A549 (cell line): ENCODE data around the gene ICE2. TPM values are rescaled to one million over a fixed set of nuclear protein-coding genes. Genes with fewer than 3 reads are reported as not detected.
A peak's percentile ranks its signal among the peaks of the same experiment; 100 is the strongest.

Experiments
- ATAC-seq, 2 experiments: fragments of 200-7000 bp in 1 of 2; fragments of >200 bp in 1 of 2; cut with Nextera tagmentation in 1 of 2; cut with Tn5 transposase in 1 of 2; 3 replicates each; pipeline versions ENCODE4 v1.8.0 to v1.9.1; 2018 to 2020; ENCODE audit warnings: mild to moderate bottlenecking in 1 of 2, moderate library complexity in 1 of 2
- CTCF ChIA-PET: fragments of 300-600 bp; sonication (Branson Sonifier 250); formaldehyde crosslinking; extraction: SDS; loops from one replicate; lab custom pipeline; 2021; ENCODE audit warnings: antibody characterized with exemption, inconsistent platforms; lab: Yijun Ruan, JAX
- POLR2A ChIA-PET: fragments of 350-600 bp; formaldehyde crosslinking; extraction: SDS; loops from one replicate; lab custom pipeline; 2021; ENCODE audit warnings: antibody characterized with exemption, inconsistent platforms; lab: Yijun Ruan, JAX
- DNase-seq, 2 experiments: peaks; one replicate each; pipeline versions ENCODE4 v3.0.0 to v3.0.0-alpha.2; 2011 to 2016; ENCODE audit warnings: low read depth in 1 of 2, low spot score in 1 of 2
- FAIRE-seq: peaks from 2 replicates; lab custom pipeline; 2011; peaks lifted over from hg19 to GRCh38; lab: Jason Lieb, UNC
- H3K27ac ChIP-seq, 2 experiments: fragments of >200 bp; sonication (Bioruptor Twin); formaldehyde crosslinking; 3 replicates each; pipeline ENCODE4 v1.5.1; 2016 to 2017
- H3K4me1 ChIP-seq: fragments of >200 bp; sonication (Bioruptor Twin); formaldehyde crosslinking; 3 replicates; pipeline ENCODE4 v1.6.1; 2016
- H3K4me2 ChIP-seq: fragments of >200 bp; sonication (Bioruptor Twin); formaldehyde crosslinking; 3 replicates; pipeline ENCODE4 v1.6.1; 2016
- H3K4me3 ChIP-seq: fragments of >200 bp; sonication (Bioruptor Twin); formaldehyde crosslinking; 3 replicates; pipeline ENCODE4 v1.5.1; 2016
- H3K9me3 ChIP-seq: fragments of >200 bp; sonication (Bioruptor Twin); formaldehyde crosslinking; 3 replicates; pipeline ENCODE4 v1.6.1; 2016
- ATOH8 ChIP-seq: fragments of 250-450 bp; sonication (Bioruptor Pico); IDR thresholded peaks from 2 replicates; pipeline ENCODE4 v1.5.0; 2020; ENCODE audit warnings: low read depth, mild to moderate bottlenecking, moderate library complexity
- CBX2 ChIP-seq: fragments of 200-600 bp; sonication (generic); IDR thresholded peaks from 2 replicates; pipeline ENCODE4 v1.6.1; 2016; ENCODE audit warnings: low read depth, mild to moderate bottlenecking, borderline replicate concordance
- CHD4 ChIP-seq: fragments of 200-600 bp; sonication (generic); IDR thresholded peaks from 2 replicates; pipeline ENCODE4 v1.6.1; 2016; ENCODE audit warnings: antibody characterized with exemption, mild to moderate bottlenecking, borderline replicate concordance
- ESRRA ChIP-seq: fragments of 150-350 bp; IDR thresholded peaks from 2 replicates; pipeline ENCODE4 v1.6.1; 2014; ENCODE audit warnings: mild to moderate bottlenecking, low read length, borderline replicate concordance
- FOSB ChIP-seq: fragments of 250-450 bp; sonication (Bioruptor Pico); IDR thresholded peaks from 2 replicates; pipeline ENCODE4 v1.5.0; 2020; ENCODE audit warnings: mild to moderate bottlenecking, moderate library complexity
- FOSL2 ChIP-seq, 2 experiments: fragments of 450-650 bp in 1 of 2; fragments of >200 bp in 1 of 2; sonication (Bioruptor Twin) in 1 of 2; formaldehyde crosslinking; IDR thresholded peaks; 2 replicates each; pipeline versions ENCODE4 v1.5.0 to v1.6.1; 2016 to 2020; ENCODE audit warnings: mild to moderate bottlenecking in 1 of 2, moderate library complexity in 1 of 2
- HEYL ChIP-seq: fragments of 250-450 bp; sonication (Bioruptor Pico); IDR thresholded peaks from 2 replicates; pipeline ENCODE4 v1.8.0; 2021; ENCODE audit warnings: mild to moderate bottlenecking, moderate library complexity
- HOXA7 ChIP-seq: fragments of 250-450 bp; sonication (Bioruptor Pico); IDR thresholded peaks from 2 replicates; pipeline ENCODE4 v1.5.0; 2020; ENCODE audit warnings: mild to moderate bottlenecking, moderate library complexity
- HOXB13 ChIP-seq: fragments of 250-450 bp; sonication (Bioruptor Pico); IDR thresholded peaks from 2 replicates; pipeline ENCODE4 v1.5.0; 2020; ENCODE audit warnings: low read depth, mild to moderate bottlenecking, moderate library complexity
- JUN ChIP-seq, 2 experiments: fragments of >200 bp; sonication (Bioruptor Twin); formaldehyde crosslinking; IDR thresholded peaks; 2 replicates in 1 of 2; 3 replicates in 1 of 2; pipeline ENCODE4 v1.6.1; 2016 to 2017
- PHF8 ChIP-seq: fragments of 200-600 bp; sonication (generic); IDR thresholded peaks from 2 replicates; pipeline ENCODE4 v1.6.1; 2016; ENCODE audit warnings: low read depth, mild to moderate bottlenecking, antibody characterized with exemption, moderate library complexity, borderline replicate concordance
- POLR2AphosphoS2 ChIP-seq: conservative IDR thresholded peaks from 2 replicates; pipeline ENCODE4 v1.6.1; 2012; ENCODE audit warnings: low read length, improper control_type of control experiment, inconsistent platforms
- RARB ChIP-seq: fragments of 250-450 bp; sonication (Bioruptor Pico); IDR thresholded peaks from 2 replicates; pipeline ENCODE4 v1.8.0; 2021; ENCODE audit warnings: mild to moderate bottlenecking, moderate library complexity
- RNF2 ChIP-seq: fragments of 200-600 bp; sonication (generic); IDR thresholded peaks from 2 replicates; pipeline ENCODE4 v1.6.1; 2016; ENCODE audit warnings: low read depth, mild to moderate bottlenecking, antibody characterized with exemption, moderate library complexity, borderline replicate concordance
- SMC3 ChIP-seq: fragments of >200 bp; sonication (Bioruptor Twin); formaldehyde crosslinking; IDR thresholded peaks from 3 replicates; pipeline ENCODE4 v1.6.1; 2018; ENCODE audit warnings: inconsistent platforms
- SREBF2 ChIP-seq: fragments of 450-650 bp; IDR thresholded peaks from 2 replicates; pipeline ENCODE4 v1.6.1; 2014; ENCODE audit warnings: mild to moderate bottlenecking, moderate library complexity
- ZSCAN20 ChIP-seq: fragments of 250-450 bp; sonication (Bioruptor Pico); IDR thresholded peaks from 2 replicates; pipeline ENCODE4 v1.8.0; 2022; ENCODE audit warnings: mild to moderate bottlenecking, moderate library complexity
- WGBS: methylation state at CpG from one replicate; pipeline ENCODE4 v1.1.6; 2017; ENCODE audit errors: missing lambda C conversion rate; 5-methylcytosine and 5-hydroxymethylcytosine counted together
- polyA plus RNA-seq, 4 experiments: library from polyadenylated mRNA; depleted of rRNA in 3 of 4; stranded (reverse); fragments of >200 nt; fragmentation: RNase III in 1 of 4; extraction: RNeasy Plus Mini Kit Qiagen cat#74134 plus additional on column Dnase treatment in 1 of 4; gene quantifications; 2 replicates in 3 of 4; 3 replicates in 1 of 4; pipeline ENCODE4 v1.2.3, GENCODE V29; 2011 to 2017
- TF ChIP-seq, protein P1 (sequence below): fragments of 450-650 bp; IDR thresholded peaks from 2 replicates; pipeline ENCODE4 v1.6.1; 2014; ENCODE audit warnings: antibody characterized with exemption
- TF ChIP-seq, protein P2 (sequence below): fragments of >200 bp; sonication (Bioruptor Twin); formaldehyde crosslinking; IDR thresholded peaks from 3 replicates; pipeline ENCODE4 v1.6.1; 2016
- TF ChIP-seq, protein P3 (sequence below): fragments of 250-450 bp; sonication (Bioruptor Pico); IDR thresholded peaks from 2 replicates; pipeline ENCODE4 v1.5.0; 2021; ENCODE audit warnings: mild to moderate bottlenecking, moderate library complexity, borderline replicate concordance

Gene ICE2
- polyA plus RNA-seq, 2 of the 4 experiments (the other 2 are of a cell fraction) = 43.1 to 87.6 TPM

DNA sequence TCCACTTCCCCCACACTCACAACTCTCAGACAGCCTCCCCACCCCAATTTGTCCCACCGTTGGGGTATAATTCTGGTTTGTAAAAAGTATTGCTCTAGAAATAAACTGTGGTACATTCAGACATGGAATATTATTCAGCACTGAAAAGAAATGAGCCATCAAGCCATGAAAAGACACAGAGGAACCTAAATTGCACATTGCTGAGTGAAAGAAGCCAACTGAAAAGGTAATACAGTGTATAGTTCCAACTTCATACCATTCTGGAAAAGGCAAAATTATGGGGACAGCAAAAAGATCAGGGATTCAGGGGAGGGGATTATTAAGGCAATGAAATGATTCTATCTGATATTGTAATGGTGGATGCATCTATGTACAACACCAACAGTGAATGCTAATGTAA, 91.6 kb downstream of the ICE2 start:
- peak overlapping the region; percentile 5 to 99; a peak in 4 of 6 replicates for H3K27ac ChIP-seq

GRCh38 chr15:60386615-60387014, 92.3 kb downstream of the ICE2 start:
- Histone ChIP-seq H3K4me3 (peak overlapping the region; percentile 7; the same call in 1 of the 3 replicates), H3K27ac (peak overlapping the region; percentile 5 to 99; a peak in 5 of 6 replicates), H3K9me3 (no peaks in the 10 kb centered on the region), H3K4me1 (peaks cover 100% of the 10 kb centered on the region), H3K4me2 (peak overlapping the region; percentile 94)
- ChIA-PET CTCF (interaction anchor here (0.5 to 3.4 kb wide), 7 partner anchors 13 to 696 kb away, joined by 3 to 18 read pairs (median 5); no protein-coding TSS in a partner anchor), POLR2A (interaction anchor here (0.9 to 1.2 kb wide), 5 partner anchors 11 to 24 kb away, joined by 3 to 6 read pairs (median 3); no protein-coding TSS in a partner anchor)
- WGBS = 58% methylated on average over 4 of the region's 4 CpGs
- FAIRE-seq (no peak), DNase-seq (no peak), ATAC-seq (no peak)
- TF ChIP-seq POLR2AphosphoS2 = peak; percentile 13; the same call in 1 of the 2 replicates
- TF ChIP-seq SMC3 = no peak

More for the DNA sequence above, 91.6 kb downstream of the ICE2 start:
- TF ChIP-seq FOSL2 (IDR thresholded peaks at IDR 0.05) (no peak), FOSL2 (CRISPR knock-in tag; IDR thresholded peaks at IDR 0.05) (no peak), RNF2 (no peak), ZSCAN20 (no peak), CHD4 (no peak), POLR2AphosphoS2 (peak; percentile 54), PHF8 (no peak), ESRRA (no peak), HEYL (CRISPR knock-in tag) (no peak), ATOH8 (no peak), SREBF2 (no peak), FOSB (CRISPR knock-in tag) (no peak), HOXA7 (CRISPR knock-in tag) (peak; percentile 48; the same call in 1 of the 2 replicates), HOXB13 (CRISPR knock-in tag) (no peak), RARB (CRISPR knock-in tag) (no peak), CBX2 (no peak), JUN (IDR thresholded peaks at IDR 0.05) (peak; percentile 19 to 33; a peak in 2 of 5 replicates)
- TF ChIP-seq, protein P1, sequence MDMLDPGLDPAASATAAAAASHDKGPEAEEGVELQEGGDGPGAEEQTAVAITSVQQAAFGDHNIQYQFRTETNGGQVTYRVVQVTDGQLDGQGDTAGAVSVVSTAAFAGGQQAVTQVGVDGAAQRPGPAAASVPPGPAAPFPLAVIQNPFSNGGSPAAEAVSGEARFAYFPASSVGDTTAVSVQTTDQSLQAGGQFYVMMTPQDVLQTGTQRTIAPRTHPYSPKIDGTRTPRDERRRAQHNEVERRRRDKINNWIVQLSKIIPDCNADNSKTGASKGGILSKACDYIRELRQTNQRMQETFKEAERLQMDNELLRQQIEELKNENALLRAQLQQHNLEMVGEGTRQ = no peak
- TF ChIP-seq, protein P2, sequence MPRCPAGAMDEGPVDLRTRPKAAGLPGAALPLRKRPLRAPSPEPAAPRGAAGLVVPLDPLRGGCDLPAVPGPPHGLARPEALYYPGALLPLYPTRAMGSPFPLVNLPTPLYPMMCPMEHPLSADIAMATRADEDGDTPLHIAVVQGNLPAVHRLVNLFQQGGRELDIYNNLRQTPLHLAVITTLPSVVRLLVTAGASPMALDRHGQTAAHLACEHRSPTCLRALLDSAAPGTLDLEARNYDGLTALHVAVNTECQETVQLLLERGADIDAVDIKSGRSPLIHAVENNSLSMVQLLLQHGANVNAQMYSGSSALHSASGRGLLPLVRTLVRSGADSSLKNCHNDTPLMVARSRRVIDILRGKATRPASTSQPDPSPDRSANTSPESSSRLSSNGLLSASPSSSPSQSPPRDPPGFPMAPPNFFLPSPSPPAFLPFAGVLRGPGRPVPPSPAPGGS = no peak
- TF ChIP-seq, protein P3, sequence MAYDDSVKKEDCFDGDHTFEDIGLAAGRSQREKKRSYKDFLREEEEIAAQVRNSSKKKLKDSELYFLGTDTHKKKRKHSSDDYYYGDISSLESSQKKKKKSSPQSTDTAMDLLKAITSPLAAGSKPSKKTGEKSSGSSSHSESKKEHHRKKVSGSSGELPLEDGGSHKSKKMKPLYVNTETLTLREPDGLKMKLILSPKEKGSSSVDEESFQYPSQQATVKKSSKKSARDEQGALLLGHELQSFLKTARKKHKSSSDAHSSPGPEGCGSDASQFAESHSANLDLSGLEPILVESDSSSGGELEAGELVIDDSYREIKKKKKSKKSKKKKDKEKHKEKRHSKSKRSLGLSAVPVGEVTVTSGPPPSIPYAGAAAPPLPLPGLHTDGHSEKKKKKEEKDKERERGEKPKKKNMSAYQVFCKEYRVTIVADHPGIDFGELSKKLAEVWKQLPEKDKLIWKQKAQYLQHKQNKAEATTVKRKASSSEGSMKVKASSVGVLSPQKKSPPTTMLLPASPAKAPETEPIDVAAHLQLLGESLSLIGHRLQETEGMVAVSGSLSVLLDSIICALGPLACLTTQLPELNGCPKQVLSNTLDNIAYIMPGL (CRISPR knock-in tag) = no peak
- Histone ChIP-seq H3K9me3 (no peaks in the 10 kb centered on the region), H3K4me2 (peak overlapping the region; percentile 94), H3K4me3 (no peak overlapping the region), H3K4me1 (peaks cover 100% of the 10 kb centered on the region)
- 56% methylated on average over 1 of the region's 1 CpG for WGBS
- peak; percentile 28 for FAIRE-seq
- no peak for ATAC-seq
- DNase-seq = no peak
- POLR2A ChIA-PET = interaction anchor here (0.9 to 1.1 kb wide), 3 partner anchors 12 to 20 kb away, joined by 3 to 6 read pairs (median 3); no protein-coding TSS in a partner anchor
- CTCF ChIA-PET = interaction anchor here (0.9 to 3.4 kb wide), 5 partner anchors 13 to 133 kb away, joined by 3 to 18 read pairs (median 8); no protein-coding TSS in a partner anchor
